Fibroblast of skin of back (primary cell): Measurements from ENCODE around the gene CDK18.

ENCODE experiments used
- DNase-seq: peaks from one replicate; pipeline ENCODE4 v3.0.0-alpha.2; 2013

The CDK18 gene

DNA sequence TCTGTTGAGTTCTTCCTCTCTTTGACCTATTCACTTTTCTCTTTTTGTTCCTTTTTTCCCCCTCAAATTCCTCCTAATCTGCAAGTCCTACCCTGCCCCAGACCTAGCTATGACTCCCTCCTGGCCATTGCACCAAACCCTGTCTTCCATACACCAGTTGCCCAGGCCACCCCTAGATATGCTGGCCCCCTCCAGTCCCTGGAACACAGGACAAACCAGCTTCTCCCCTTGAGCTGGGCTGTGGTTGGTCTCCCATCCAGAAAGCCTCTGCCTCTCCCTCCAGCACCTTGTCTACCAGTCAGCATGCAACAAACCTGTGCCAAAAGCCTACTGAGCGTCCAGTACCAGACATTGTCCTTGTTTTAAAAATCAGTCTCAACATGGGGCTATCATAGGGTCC is 68.0 kb downstream of the CDK18 start:
- no peak for DNase-seq

DNA sequence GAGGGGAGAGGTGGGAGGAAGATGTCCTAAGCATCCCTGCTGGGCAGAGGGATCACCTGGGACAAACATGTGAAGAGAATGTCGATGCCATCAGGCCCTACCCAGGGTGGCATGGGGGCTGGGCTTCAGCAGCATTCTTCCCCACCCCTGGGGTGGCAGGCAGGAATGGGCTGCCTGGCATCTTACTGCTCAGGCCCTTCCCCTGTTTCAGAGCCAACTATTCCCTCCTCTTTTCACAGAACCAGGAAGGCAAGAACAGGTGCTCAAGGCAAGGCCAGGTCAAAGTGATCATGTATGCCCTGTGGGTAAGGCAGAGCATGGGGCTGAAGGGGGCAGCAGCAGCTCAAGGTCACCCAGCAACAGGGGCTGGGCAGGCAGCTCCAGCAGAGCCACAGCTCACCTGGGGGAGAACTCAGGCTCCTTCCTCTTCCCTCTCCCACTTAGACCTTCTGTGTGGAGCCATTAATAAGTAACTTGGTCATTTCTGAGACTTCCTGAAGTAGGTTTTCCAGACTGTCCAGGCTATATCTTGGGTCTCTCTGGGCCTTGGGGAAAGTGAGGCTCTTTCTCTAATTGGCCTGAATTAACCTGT is 70.9 kb downstream of the CDK18 start:
- no peak for DNase-seq

DNA sequence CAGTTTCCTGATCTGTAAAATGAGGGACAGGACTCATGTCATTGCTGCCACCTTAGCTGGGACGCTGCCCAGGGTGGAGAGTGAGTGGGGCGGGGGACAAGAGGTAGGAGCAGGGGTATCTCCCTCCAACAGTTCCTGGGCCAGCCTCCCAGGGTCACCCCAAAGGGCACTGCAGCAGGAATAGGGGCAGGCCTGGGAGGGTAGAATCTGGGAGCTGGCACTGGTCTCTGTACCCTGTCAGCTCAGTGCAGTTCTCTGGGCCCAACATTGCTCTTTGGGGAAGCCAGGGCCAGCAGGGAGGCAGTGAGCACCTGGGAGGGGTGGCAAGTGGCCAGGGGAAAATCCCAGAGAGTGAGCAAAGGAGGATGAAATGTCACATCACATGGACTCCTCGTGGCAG is 71.5 kb downstream of the CDK18 start:
- no peak for DNase-seq

DNA sequence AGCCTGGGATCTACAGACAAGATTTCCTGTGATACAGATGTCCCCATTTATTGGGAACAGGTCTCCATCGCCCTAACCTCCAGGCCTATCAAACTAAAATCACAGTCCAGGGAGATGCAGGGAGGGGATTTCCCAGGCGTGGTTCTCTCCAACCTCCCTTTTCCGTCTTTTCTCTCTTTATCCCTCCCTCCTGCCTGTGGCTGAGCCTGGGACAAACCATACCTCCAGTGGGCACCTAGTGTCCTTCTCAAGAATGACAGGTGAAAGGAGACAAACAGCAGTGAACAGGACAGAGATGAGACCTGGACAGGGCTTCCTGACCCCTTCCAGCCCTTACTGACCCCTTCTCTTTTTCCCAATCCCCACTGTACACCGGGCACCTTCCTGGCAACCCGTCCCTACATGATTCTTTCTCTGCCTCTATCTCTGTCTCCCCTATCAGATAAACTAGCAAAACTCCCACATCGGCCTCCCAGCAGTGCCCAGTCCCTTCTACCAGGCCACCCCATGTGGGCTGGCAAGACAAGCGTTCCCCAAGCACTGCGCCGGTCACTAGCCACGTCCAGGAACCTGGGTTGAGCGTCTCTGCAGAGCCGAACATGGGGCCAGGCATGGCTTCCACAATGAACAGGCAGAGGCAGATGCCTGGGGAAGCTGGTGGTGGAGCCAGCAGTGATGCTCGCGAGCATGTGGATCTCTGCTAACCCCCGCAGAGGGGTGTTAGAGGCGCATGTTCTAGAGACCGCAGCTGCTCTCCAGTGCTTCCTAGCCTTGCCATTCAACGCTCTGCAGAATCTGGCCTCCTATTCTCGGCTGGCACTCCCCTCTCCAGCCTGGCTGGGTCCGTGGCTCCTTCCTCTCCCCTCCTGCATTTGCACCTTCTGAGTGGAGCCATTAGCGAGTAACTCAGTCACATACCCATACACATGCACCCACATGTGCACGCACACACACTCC is 72.6 kb downstream of the CDK18 start:
- DNase-seq = no peak

DNA sequence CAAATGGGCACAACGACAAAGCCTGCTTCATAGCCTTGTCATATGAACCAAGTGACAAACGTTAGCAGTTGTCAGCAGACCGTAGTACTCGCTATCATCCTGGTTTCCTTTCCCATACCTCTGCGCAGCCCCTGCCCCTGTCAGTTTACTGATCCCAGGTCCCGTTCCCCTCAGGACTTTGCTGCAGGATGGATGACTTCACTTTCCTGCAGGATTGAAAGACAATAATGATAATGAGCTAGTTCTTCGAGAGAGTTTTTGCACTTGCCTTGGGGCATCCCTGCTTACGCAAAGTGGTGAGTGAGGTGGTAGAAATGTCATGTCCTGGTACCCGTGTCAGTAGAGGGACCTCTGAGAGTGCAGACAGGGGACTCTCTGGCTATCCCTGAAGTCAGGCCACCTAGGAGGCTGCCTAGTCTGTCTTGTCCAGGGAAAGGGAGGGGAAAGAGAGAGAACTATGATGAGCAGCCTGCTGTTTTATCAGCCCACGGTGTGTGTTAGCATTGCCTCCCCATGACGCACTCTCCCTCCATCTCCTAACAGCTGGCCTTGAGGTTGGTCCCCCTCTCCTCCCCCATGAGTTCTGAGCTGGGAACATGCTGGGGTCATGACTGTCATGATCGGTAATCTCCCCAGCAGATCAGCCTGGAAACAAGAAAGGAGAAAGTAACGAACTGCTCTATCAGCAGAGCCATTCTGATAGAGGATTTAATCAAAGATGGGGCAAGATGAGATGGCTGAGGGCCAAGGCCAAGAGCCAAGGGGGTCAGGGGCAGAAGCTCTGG is 73.6 kb downstream of the CDK18 start:
- no peak for DNase-seq

DNA sequence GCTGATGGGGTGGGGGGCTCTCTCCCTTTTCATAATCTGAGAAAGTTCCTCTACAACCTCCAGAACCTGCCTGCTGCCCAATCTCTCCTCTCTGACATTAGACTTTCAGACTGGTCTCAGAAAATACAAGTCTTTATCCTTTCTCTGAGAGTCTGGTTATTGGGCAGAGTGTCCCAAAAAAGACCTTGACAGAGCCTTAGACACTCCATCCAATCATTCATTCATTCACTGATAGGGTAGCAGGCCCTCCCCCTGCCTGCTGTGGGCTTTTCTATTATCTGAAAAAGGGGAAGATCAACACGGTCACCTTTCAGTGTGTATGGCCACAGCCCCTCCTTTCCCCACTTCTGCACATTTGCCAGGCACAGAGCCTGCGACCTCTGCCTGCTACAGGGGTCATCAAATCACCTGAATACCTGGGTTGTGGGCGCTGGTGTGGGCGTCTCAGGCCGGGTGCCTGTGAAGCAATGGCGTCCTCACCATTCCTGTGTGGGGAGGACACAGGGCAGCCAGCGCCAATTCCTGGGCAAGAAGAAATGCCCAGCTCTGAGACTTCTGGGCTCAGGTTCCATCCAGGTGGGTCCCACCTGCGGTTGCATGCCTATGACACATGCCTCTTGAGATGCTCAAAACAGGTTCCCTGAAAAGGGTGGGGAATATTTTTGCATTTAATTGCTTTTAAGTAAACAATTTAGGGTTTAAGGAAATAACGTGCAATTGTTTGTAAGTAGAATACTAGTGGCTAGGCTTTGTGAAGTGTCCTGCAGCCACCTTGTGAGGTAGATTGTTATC is 74.5 kb downstream of the CDK18 start:
- DNase-seq = no peak

DNA sequence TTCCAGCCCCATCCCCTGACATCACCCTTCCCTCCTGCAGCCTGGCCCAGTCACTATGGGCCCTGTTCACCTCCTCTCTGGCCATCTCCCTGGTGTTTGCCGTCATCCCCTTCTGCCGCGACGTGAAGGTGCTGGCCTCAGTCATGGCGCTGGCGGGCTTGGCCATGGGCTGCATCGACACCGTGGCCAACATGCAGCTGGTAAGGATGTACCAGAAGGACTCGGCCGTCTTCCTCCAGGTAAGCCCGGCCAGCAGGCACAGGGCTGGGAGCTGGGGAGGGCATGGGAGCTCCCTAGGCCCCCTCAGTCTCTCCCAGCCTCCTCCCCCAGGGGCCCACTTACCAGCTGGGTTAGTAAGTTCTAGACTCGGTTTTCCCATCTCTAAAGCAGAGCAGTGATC is 75.2 kb downstream of the CDK18 start:
- no peak for DNase-seq

DNA sequence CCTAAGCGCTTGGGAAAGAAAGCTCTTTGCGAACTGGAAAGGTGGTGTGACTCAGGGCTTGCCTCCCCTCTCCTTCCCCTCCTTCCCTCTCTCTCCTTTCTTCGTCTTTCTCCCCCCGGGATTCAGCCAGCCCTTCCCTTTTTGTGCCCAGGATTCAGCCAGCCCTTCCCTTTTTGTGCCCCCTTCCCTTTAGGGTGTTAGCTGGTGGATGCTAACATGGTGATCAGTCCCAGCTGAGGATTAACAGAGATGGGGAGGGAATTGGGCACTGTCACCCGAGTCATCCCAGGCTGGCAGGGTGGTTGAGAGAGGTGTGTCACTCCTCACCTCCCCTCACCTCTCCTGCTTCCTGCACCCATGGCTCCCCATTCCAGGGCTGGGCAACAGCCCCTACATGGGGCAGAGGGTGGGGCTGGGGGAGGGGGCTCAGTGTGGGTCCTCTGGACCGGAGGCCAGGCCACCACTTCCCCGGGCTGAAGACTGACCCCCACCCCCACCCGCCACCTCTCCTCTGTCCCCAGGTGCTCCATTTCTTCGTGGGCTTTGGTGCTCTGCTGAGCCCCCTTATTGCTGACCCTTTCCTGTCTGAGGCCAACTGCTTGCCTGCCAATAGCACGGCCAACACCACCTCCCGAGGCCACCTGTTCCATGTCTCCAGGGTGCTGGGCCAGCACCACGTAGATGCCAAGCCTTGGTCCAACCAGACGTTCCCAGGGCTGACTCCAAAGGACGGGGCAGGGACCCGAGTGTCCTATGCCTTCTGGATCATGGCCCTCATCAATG is 75.9 kb downstream of the CDK18 start:
- DNase-seq = no peak

DNA sequence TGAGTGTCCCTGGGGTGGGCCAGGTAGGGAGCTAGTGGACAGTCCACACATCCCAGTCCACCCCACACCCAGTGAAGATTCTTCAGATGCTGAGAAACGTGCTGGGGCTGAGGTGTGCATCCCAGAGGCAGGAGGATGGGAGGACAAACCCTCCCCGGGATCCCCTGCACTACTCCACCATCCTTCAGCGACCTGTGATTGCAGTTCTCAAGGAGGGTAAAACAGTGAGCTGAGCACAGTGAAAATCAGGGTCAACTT is 76.4 kb downstream of the CDK18 start:
- DNase-seq = no peak

DNA sequence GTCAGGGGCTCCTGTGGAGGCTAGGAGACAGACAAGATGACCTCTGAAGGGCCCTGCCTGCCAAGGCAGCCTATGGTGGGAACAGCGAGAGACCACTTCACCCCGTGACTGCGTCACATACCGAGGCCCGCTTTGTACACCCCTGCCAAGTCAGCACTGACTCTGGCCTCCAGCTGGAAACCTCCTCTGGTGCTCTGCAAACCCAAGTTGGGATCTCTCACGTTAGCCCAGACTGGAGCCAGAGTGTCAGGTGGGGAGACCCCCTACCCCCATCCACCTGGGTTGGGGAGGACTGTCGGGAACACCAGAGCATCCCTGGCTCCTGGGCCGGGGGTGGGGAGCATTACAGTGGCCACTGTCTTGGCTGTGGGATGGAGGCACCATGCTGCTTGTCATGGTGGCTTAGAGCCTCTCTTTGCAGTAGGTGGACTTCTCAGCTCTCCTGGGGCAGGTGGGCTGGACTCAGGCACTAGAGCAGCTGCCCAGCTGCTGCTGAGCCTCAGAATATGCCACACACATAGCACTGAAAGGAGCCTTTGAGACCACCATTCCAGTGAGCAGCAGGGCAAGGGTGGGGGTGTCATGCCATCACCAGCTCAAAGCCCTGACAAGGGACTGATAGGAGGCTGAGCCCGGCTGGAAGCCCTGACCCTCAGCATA is 77.0 kb downstream of the CDK18 start:
- no peak for DNase-seq

DNA sequence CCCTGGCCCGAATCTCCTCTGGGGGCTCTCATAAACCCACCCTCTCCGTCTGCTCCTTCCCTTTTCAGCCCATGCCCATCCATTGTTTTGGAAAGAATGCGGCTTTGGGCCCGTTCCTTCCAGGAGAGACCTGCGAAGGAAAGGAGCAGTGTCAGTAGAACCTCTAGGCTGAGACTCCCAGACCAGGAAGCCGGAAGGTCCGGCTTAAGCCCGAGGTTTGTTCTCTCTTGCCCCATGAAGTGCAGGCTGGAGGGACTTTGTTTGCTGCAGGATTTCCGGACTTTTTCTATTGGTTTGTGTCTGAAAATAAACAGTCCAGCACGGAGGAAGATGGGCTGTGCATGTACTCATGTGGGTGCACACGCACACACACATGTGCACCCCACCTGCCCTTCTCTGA is 77.6 kb downstream of the CDK18 start:
- DNase-seq = no peak
